Peyer's patch (tissue), 4 donors: Measurements from ENCODE around the gene BPGM.

ENCODE experiments used
- POLR2A ChIP-seq, 2 donors: fragments of 450-650 bp; IDR thresholded peaks; one replicate each; pipeline ENCODE4 v1.5.1; 2017; ENCODE audit warnings: antibody characterized with exemption in 2 of 2, mild to moderate bottlenecking in 2 of 2, moderate library complexity in 2 of 2
- TF ChIP-seq, protein P1 (sequence below), 6 experiments: fragments of 450-650 bp in 4 of 6; fragments of 200-600 bp in 2 of 6; sonication (generic) in 1 of 6; IDR thresholded peaks; one replicate each; pipeline ENCODE4 v1.5.1; 2017 to 2019; ENCODE audit warnings: antibody characterized with exemption in 6 of 6, mild to moderate bottlenecking in 3 of 6, moderate library complexity in 1 of 6

DNA sequence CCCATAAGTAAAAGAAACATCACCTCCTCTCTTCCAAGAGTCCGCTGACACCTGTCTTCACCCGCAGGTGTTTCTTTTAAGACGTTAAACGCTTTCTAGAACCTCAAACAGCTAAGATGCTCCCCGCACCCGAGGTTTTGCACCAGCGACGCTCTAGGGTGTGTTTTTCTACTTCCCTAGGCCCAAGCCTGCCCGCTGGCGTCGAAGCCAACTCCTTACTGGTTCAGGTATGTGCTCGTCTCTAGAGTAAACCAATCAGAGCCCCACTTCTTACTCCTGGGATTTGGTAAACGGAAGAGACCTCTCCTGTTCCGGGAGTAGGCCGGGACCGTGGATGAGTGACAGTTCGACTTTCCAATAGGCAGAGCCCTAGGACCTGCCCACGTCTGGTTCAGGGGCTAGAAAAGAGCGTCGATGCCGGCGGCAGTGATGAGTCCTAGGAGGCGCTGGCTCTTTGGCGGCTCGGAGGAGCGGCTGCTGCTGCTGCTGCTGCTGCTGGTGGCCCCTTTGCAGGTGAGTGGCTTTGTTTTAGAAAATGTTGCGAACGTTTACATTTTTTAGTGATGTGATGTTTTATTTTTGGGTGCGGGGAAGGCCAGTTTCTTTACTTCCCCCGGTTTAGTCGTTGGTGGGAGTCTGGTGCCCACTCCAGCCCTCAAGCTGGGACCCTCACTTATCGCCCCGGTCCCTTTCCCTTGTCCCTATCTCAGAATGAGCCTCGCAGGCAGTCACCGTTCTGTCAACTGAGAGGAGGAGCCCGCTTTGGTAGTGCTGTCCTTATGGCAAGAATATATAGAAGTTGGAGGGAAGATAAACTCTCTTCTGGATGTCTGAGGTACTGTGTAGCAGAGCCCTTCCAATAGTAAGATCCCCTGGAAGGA, at the start of gene BPGM:
- TF ChIP-seq, protein P1, sequence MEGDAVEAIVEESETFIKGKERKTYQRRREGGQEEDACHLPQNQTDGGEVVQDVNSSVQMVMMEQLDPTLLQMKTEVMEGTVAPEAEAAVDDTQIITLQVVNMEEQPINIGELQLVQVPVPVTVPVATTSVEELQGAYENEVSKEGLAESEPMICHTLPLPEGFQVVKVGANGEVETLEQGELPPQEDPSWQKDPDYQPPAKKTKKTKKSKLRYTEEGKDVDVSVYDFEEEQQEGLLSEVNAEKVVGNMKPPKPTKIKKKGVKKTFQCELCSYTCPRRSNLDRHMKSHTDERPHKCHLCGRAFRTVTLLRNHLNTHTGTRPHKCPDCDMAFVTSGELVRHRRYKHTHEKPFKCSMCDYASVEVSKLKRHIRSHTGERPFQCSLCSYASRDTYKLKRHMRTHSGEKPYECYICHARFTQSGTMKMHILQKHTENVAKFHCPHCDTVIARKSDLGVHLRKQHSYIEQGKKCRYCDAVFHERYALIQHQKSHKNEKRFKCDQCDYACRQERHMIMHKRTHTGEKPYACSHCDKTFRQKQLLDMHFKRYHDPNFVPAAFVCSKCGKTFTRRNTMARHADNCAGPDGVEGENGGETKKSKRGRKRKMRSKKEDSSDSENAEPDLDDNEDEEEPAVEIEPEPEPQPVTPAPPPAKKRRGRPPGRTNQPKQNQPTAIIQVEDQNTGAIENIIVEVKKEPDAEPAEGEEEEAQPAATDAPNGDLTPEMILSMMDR (IDR thresholded peaks at IDR 0.05): no peak
- TF ChIP-seq POLR2A (IDR thresholded peaks at IDR 0.05): peak; percentile 95 to 100
